Hepatocyte (in vitro differentiated cells): ENCODE measurements around the gene DRAP1. TPM values are rescaled to one million over a fixed set of nuclear protein-coding genes. Genes with fewer than 3 reads are reported as not detected.

ENCODE experiments used
- DNase-seq: peaks from one replicate; pipeline ENCODE4 v3.0.0-alpha.2; 2016; ENCODE audit warnings: low spot score
- H2AFZ ChIP-seq: fragments of 200-600 bp; sonication (generic); 2 replicates; pipeline ENCODE4 v1.6.0; 2016; ENCODE audit warnings: antibody characterized with exemption, mild to moderate bottlenecking
- H3K27ac ChIP-seq: fragments of 200-600 bp; sonication (generic); 2 replicates; pipeline ENCODE4 v1.5.1; 2016; ENCODE audit warnings: mild to moderate bottlenecking
- H3K27me3 ChIP-seq: fragments of 200-600 bp; sonication (generic); 2 replicates; pipeline ENCODE4 v1.6.1; 2016
- H3K36me3 ChIP-seq: fragments of 200-600 bp; sonication (generic); replicated peaks from 2 replicates; pipeline ENCODE4 v1.5.1; 2016; ENCODE audit warnings: low read depth; ENCODE audit not compliant: insufficient read depth
- H3K4me1 ChIP-seq: fragments of 200-600 bp; sonication (generic); 2 replicates; pipeline ENCODE4 v1.5.1; 2016; ENCODE audit warnings: mild to moderate bottlenecking, moderate library complexity; ENCODE audit not compliant: insufficient read depth
- H3K4me2 ChIP-seq: fragments of 200-600 bp; sonication (generic); 2 replicates; pipeline ENCODE4 v1.6.0; 2016
- H3K4me3 ChIP-seq: fragments of 200-600 bp; sonication (generic); 2 replicates; pipeline ENCODE4 v1.5.1; 2016; ENCODE audit warnings: mild to moderate bottlenecking
- H3K79me2 ChIP-seq: fragments of 200-600 bp; sonication (generic); 2 replicates; pipeline ENCODE4 v1.6.0; 2017; ENCODE audit warnings: mild to moderate bottlenecking
- H3K9me2 ChIP-seq: fragments of 200-600 bp; sonication (generic); replicated peaks from 2 replicates; pipeline ENCODE4 v1.6.0; 2017; ENCODE audit warnings: mild to moderate bottlenecking; ENCODE audit not compliant: insufficient read depth
- H3K9me3 ChIP-seq: fragments of 200-600 bp; sonication (generic); 2 replicates; pipeline ENCODE4 v1.5.1; 2016; ENCODE audit warnings: low read depth, mild to moderate bottlenecking
- H4K20me1 ChIP-seq: fragments of 200-600 bp; sonication (generic); 2 replicates; pipeline ENCODE4 v1.6.0; 2016; ENCODE audit warnings: mild to moderate bottlenecking; ENCODE audit not compliant: insufficient read depth, poor library complexity, severe bottlenecking
- CTCF ChIP-seq: fragments of 200-600 bp; sonication (generic); IDR thresholded peaks from 2 replicates; pipeline ENCODE4 v1.5.1; 2016; ENCODE audit warnings: antibody characterized with exemption, mild to moderate bottlenecking; ENCODE audit not compliant: poor library complexity
- EZH2 ChIP-seq: fragments of 200-600 bp; sonication (generic); IDR thresholded peaks from 2 replicates; pipeline ENCODE4 v1.6.1; 2016; ENCODE audit warnings: antibody characterized with exemption, mild to moderate bottlenecking, borderline replicate concordance
- EZH2phosphoT487 ChIP-seq: fragments of 200-600 bp; sonication (generic); IDR thresholded peaks from one replicate; pipeline ENCODE4 v1.6.1; 2018; ENCODE audit warnings: antibody characterized with exemption, mild to moderate bottlenecking, low read depth, moderate library complexity; ENCODE audit not compliant: unreplicated experiment, severe bottlenecking
- WGBS: methylation state at CpG from one replicate; pipeline ENCODE4 v1.1.6; 2016; ENCODE audit warnings: low lambda C conversion rate; ENCODE audit errors: missing lambda C conversion rate; 5-methylcytosine and 5-hydroxymethylcytosine counted together
- polyA plus RNA-seq: library from polyadenylated mRNA; unstranded; fragments of >200 nt; fragmentation: Nextera tagmentation; extraction: Ambion mirVana; gene quantifications from 2 replicates; pipeline ENCODE4 v1.2.1, GENCODE V29; 2016
- total RNA-seq: library from RNA; depleted of rRNA; stranded (reverse); fragments of >200 nt; gene quantifications from 2 replicates; pipeline ENCODE4 v1.2.3, GENCODE V29; 2014

DRAP1 gene
- total and polyA plus RNA-seq, 2 experiments from 2014 or later = 59.1 to 158 TPM

GRCh38 chr11:65899356-65900124 is 19.7 kb upstream of the DRAP1 start:
- H3K27ac ChIP-seq = peak overlapping the region; percentile 71
- H3K36me3 ChIP-seq = no peaks in the 10 kb centered on the region
- peak overlapping the region; percentile 93 for H3K4me2 ChIP-seq
- peak overlapping the region; percentile 63 for H2AFZ ChIP-seq
- WGBS = 7% methylated on average over 58 of the region's 78 CpGs
- H3K4me3 ChIP-seq = peak overlapping the region; percentile 53
- TF ChIP-seq EZH2 = no peak
- H3K79me2 ChIP-seq = no peaks in the 10 kb centered on the region
- H4K20me1 ChIP-seq = no peaks in the 10 kb centered on the region
- H3K4me1 ChIP-seq = peaks cover 15% of the 10 kb centered on the region
- peaks cover 25% of the 10 kb centered on the region for H3K27me3 ChIP-seq
- no peaks in the 10 kb centered on the region for H3K9me2 ChIP-seq
- DNase-seq = peak; percentile 84
- H3K9me3 ChIP-seq = no peaks in the 10 kb centered on the region

- Histone ChIP-seq H3K27me3 (peaks cover 25% of the 10 kb centered on the region), H4K20me1 (no peaks in the 10 kb centered on the region), H3K4me1 (peaks cover 15% of the 10 kb centered on the region), H3K9me3 (no peaks in the 10 kb centered on the region), H3K4me2 (peak within 1 kb of the TSS; percentile 93), H2AFZ (peak within 1 kb of the TSS; percentile 63), H3K27ac (peak within 1 kb of the TSS; percentile 71), H3K9me2 (no peaks in the 10 kb centered on the region), H3K4me3 (peak within 1 kb of the TSS; percentile 53), H3K79me2 (no peaks in the 10 kb centered on the region), H3K36me3 (no peaks in the 10 kb centered on the region)
- 3% methylated on average over 61 of the region's 80 CpGs for WGBS
- DNase-seq = peak; percentile 95
- no peak for TF ChIP-seq EZH2
- no peak for TF ChIP-seq EZH2phosphoT487
- no peak for TF ChIP-seq CTCF
Measured at GRCh38 chr11:65900125-65900898, 18.9 kb upstream of the DRAP1 start, which contains the start of gene FOSL1. TSS of gene FOSL1 (minus strand) at chr11:65900388. CDS start at chr11:65900339, 49 bp downstream.

GRCh38 chr11:65900899-65901180 is 18.4 kb upstream of the DRAP1 start:
- peaks cover 25% of the 10 kb centered on the region for H3K27me3 ChIP-seq
- DNase-seq = no peak
- H4K20me1 ChIP-seq = no peaks in the 10 kb centered on the region
- peak overlapping the region; percentile 23 for H3K27ac ChIP-seq
- WGBS = 75% methylated on average over 11 of the region's 11 CpGs
- H2AFZ ChIP-seq = peak overlapping the region; percentile 1
- no peak for TF ChIP-seq CTCF
- no peaks in the 10 kb centered on the region for H3K79me2 ChIP-seq
- H3K4me2 ChIP-seq = peak overlapping the region; percentile 93
- no peaks in the 10 kb centered on the region for H3K36me3 ChIP-seq
- H3K4me1 ChIP-seq = peaks cover 15% of the 10 kb centered on the region
- no peaks in the 10 kb centered on the region for H3K9me3 ChIP-seq
- H3K4me3 ChIP-seq = no peak overlapping the region
- H3K9me2 ChIP-seq = no peaks in the 10 kb centered on the region

GRCh38 chr11:65903068-65903481 is 16.2 kb upstream of the DRAP1 start:
- Histone ChIP-seq H3K36me3 (no peaks in the 10 kb centered on the region), H3K4me2 (no peak overlapping the region), H3K9me3 (no peaks in the 10 kb centered on the region), H2AFZ (no peak overlapping the region), H3K4me1 (peaks cover 15% of the 10 kb centered on the region), H3K4me3 (no peak overlapping the region), H4K20me1 (no peaks in the 10 kb centered on the region), H3K9me2 (no peaks in the 10 kb centered on the region), H3K27ac (peak overlapping the region; percentile 64), H3K79me2 (no peaks in the 10 kb centered on the region), H3K27me3 (peaks cover 21% of the 10 kb centered on the region)
- DNase-seq = peak; percentile 69
- WGBS = 15% methylated on average over 5 of the region's 5 CpGs
- TF ChIP-seq CTCF (no peak), EZH2phosphoT487 (no peak), EZH2 (no peak)
